Posterior vena cava (tissue), 2 donors: ENCODE data around the gene IPPK. TPM values are rescaled to one million over a fixed set of nuclear protein-coding genes. Genes with fewer than 3 reads are reported as not detected.
"Not testable (repeated sequence)": the region's sequence is repeated elsewhere in the genome, so short reads cannot be mapped to it uniquely, and the experiment has no call there.

ENCODE experiments used
- DNase-seq: peaks from one replicate; pipeline ENCODE4 v3.0.0-alpha.2; 2020; ENCODE audit warnings: low spot score
- intact Hi-C, 2 donors: fragments of 100-400 bp; cut with DNase I; formaldehyde crosslinking; loops; one replicate each; pipeline versions ENCODE4 v1.14.1 to v1.14.2; 2022 to 2023
- total RNA-seq, 2 donors: library from RNA; stranded (reverse); fragmentation: NEBNext Ultra II Directional; extraction: Animal tissue kit (Norgen Biotek cat#: 25700); gene quantifications; one replicate each; pipeline ENCODE4 v1.2.1, GENCODE V29; 2021
- donor health status: DM: yes; HTN: yes; CAD: no.
- donor health status: DM: yes; HTN: yes; CAD: no.

The IPPK gene
- total RNA-seq, 2 donors from 2014 or later = 5.8 to 6.6 TPM

DNA sequence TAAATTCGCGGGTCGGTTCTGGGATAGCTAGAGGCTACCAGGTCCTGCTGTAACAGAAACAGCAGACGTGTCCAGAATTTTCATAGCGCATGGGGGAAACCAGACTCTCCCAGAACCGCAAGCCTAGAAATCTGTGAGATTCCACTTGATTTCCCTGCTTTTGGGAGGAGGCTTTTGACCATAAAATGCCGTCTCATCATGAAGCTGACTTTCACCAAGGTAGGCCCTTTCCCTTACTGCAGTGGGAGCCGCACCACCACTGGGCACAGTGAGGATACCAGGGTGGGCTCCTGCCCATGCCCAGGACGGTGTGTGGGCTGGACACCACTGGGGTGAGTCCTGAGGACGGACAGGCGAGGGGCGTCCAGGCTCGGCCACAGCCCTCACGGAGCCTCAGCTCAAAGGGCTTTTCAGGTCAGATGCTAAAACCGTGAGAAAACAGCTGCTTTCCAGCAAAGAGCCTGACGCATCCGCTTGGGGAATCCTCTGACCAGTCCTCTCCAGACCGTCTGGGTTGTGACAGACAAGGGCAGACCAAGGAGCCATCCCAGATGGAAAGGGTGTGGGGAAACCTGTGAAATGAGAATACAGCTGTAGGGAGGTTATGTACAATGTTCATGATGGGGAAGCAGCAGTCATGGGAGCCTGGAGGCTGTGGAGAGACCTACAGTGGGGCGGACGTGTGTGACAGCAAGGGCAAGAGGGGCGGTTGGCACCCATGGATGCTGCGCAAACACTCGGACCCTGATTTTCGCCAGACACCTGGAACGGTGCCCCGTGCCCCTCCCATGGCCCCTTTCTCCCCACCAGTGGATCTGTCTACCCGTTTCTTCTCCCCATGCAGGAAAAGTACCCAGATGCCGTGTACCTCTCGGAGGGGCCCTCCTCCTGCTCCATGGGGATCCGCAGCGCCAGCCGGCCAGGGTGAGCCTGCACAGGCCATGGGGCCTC is 59.2 kb downstream of the IPPK start:
- DNase-seq = no peak
- intact Hi-C loops = loop anchor here in 1 of 2 donors (10.0 kb wide), 1 partner anchor 106 kb away; no protein-coding TSS in a partner anchor

GRCh38 chr9:92608909-92609445 is 61.0 kb downstream of the IPPK start:
- no peak for DNase-seq
- intact Hi-C loops = no loop called here

GRCh38 chr9:92608241-92608908 is 61.6 kb downstream of the IPPK start:
- intact Hi-C loops = no loop called here
- no peak for DNase-seq

DNA sequence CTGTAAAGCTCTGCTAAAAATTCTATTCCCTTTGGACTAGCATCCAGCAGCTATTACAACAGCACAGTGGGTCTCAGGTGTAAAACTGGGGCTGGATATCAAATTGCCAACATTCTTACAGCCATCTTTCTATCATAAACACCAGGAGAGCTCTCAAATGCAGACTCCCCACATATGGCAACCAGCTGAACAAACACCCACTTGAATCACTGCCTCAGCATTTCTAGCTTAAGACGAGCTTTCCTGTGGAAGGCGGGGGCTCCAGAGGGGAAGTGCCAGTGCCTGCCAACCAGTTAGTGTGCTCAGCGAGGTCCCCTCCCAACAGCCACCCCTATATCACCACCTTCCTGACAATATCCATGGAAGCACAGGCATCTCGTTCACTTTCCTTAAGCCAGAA is 62.2 kb downstream of the IPPK start:
- intact Hi-C loops = no loop called here

GRCh38 chr9:92607088-92607487 is 62.8 kb downstream of the IPPK start:
- intact Hi-C loops = no loop called here
- DNase-seq = no peak

More for the DNA sequence above, 62.2 kb downstream of the IPPK start:
- no peak for DNase-seq

GRCh38 chr9:92605224-92605623 is 64.7 kb downstream of the IPPK start:
- intact Hi-C loops = no loop called here
- DNase-seq = no peak

DNA sequence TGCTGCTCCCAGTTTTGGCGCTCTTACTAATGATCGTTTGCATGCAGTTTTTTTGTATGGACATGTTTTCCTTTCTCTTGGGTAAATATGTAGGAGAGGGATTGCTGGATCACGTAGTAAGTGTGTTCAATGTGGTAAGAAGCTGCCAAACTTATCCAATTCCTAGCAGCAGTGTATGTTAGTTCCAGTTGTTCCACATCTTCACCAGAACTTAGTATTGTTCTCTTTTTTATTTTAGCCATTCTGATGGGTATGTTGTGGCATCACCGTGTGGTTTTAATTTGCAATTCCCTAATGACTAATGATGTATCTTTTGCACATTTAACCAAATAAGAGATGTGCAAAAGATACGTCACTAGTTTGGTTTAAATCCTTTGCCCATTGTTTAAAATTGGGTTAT is 65.9 kb downstream of the IPPK start:
- intact Hi-C loops = no loop called here

GRCh38 chr9:92603100-92603499 is 66.8 kb downstream of the IPPK start:
- intact Hi-C loops = no loop called here

More for the DNA sequence above, 65.9 kb downstream of the IPPK start:
- no peak for DNase-seq

DNA sequence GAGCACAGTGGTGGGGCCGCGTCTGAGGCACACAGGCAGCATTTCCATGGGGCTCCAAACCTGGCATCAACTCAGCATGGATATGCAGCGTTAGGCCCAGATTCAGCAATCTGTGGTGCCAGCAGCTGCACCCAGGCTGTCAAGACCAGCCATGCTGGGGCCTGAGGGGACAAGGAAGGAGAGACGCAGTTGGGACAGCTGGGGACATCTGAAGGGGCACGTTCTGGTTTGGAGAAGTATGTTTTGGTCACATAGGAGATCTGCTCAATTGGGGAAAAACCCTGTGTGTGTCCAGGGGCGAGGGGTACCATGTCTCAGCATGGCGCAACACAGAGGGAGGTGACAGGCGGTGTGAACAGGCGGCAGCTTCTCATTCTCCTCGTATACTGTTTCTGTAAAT is 67.5 kb downstream of the IPPK start:
- intact Hi-C loops = no loop called here
- no peak for DNase-seq

More at GRCh38 chr9:92603100-92603499, 66.8 kb downstream of the IPPK start:
- DNase-seq = no peak

DNA sequence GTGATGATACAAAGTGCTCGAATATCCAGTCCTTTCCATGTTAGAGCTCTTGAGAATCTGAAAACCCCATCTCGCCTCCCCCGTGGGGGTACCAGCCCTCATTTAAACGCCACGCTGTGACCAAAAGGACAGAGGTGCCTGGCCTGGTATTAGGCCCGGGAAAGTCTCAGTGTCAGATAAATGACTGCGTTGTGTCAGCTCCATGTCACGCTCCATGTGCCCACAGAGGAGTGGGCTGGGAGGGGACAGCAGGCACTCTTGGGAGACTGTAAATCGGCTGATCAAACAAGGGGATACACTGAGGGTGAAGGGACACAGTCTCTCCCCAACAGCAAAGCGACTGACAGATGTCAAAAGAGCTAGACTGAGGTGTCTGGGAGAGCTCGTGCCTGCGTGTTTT is 68.5 kb downstream of the IPPK start:
- intact Hi-C loops = no loop called here

DNA sequence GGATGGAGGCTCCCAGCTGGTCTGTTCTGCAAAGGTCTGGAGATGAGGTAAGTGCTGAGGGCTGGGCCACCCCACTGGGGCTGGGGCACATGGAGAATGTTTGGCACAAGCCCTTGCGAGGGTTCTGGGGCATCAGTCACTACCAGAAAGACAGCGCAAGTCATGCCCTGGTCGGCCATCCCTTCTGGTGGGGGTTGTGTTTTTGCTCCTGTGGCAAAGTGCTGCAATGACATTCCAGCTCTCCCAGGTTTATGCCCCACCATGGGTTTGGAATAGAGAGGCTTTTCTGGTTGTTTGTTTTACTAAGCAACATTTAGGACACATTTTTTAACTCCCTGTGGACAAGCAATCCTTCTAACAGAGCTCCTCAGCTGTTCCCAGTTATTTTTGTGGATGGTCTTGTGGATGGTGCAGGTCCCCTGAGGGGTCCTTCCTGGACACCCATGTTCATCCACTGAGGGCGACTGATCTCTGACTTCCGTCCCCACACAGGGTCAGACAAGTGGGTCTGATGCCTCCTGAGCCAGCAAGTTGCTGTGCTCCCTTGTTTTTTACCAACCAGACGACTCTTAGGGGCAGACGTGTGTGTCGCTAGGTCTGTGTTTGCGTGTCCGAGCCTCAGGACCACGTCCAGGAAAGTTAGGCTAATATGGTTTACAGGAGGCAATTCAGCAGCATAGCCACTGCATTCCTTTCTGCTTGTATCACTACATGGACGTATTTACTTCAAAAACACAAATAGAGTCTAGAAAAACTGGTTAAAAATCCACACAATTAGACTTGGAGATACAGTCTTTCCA is 69.3 kb downstream of the IPPK start:
- intact Hi-C loops = no loop called here
- DNase-seq = no peak

More for the DNA sequence above, 68.5 kb downstream of the IPPK start:
- DNase-seq = no peak

GRCh38 chr9:92599938-92600461 is 69.9 kb downstream of the IPPK start:
- intact Hi-C loops = loop anchor here in 1 of 2 donors (1.0 kb wide), 1 partner anchor 10 kb away; no protein-coding TSS in a partner anchor
- DNase-seq = no peak

DNA sequence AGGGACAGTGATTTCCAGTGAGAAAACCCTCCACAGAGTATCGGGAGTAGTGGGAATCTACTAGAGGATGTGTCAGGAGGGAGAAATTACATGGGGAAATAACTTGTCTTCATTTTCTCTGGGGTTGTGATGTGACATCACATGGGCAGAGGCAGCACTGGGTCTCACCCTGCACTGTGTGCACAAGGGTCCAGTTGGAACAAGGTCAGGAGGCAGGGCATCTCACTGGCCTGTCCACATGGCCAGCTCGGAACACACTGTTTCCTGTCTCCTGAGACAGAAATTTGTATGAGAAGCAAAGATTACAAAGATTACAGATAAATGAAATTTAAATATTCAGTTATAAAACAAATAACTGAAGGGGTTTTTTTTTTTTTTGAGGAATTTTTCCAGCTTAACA is 71.5 kb downstream of the IPPK start:
- no peak for DNase-seq

GRCh38 chr9:92595930-92596329 is 74.0 kb downstream of the IPPK start:
- intact Hi-C loops = no loop called here
- no peak for DNase-seq

More for the DNA sequence above, 71.5 kb downstream of the IPPK start:
- intact Hi-C loops = no loop called here

DNA sequence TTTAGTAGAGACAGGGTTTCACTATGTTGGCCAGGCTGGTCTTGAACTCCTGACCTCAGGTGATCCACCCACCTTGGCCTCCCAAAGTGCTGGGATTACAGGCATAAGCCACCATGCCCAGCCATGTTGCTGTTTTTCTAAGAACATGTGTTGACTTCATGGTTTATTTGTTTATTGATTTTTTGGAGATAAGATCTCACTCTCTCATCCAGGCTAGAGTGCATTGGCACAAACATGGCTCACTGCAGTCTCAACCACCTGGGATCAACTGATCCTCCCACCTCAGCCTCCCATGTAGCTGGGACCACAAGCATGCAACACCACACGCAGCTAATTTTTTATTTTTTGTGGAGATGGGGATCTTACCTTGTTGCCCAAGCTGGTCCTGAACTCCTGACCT is 74.9 kb downstream of the IPPK start:
- DNase-seq, intact Hi-C loops: not testable (repeated sequence)

GRCh38 chr9:92592946-92593861 is 76.7 kb downstream of the IPPK start:
- no peak for DNase-seq
- intact Hi-C loops = no loop called here

GRCh38 chr9:92592537-92592936 is 77.4 kb downstream of the IPPK start:
- no peak for DNase-seq
- intact Hi-C loops = no loop called here

- intact Hi-C loops = loop anchor here in 1 of 2 donors (1.0 kb wide), 1 partner anchor 9 kb away; no protein-coding TSS in a partner anchor
- DNase-seq = peak; percentile 88
Observed at GRCh38 chr9:92590377-92590776, 79.6 kb downstream of the IPPK start.
